ENCODE measurements around the gene WRAP53. TPM values are rescaled to one million over a fixed set of nuclear protein-coding genes. Genes with fewer than 3 reads are reported as not detected.
A peak's percentile ranks its signal among the peaks of the same experiment; 100 is the strongest.

Gene WRAP53
- total and polyA plus RNA-seq, 2 of the 13 experiments (the other 11 are each of a cell fraction or from before 2014, with no cell fraction given): 7.0 to 19.5 TPM

DNA sequence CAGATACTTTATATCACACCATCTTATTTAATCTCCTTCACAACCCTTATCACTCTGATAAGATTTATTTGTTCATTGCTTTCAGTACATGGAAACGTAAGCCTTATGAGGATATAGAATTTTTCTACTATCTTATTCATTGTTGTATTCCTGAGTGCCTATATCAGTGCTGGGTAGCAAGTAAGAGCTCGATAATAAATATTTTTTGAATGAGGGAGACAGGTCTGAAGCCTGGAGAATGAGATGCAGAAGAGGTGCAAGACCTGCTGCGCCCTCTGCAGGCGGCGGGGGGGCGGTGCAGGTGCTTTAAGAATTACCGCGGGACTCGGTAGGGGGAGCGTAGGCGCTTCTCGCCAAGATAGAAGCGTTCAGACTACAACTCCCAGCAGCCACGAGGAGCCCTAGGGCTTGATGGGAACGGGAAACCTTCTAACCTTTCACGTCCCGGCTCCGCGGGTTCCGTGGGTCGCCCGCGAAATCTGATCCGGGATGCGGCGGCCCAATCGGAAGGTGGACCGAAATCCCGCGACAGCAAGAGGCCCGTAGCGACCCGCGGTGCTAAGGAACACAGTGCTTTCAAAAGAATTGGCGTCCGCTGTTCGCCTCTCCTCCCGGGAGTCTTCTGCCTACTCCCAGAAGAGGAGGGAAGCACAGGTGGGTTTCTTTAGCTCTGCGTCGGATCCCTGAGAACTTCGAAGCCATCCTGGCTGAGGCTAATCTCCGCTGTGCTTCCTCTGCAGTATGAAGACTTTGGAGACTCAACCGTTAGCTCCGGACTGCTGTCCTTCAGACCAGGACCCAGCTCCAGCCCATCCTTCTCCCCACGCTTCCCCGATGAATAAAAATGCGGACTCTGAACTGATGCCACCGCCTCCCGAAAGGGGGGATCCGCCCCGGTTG, at the start of gene WRAP53 (continued):
- TF ChIP-seq, protein P1, sequence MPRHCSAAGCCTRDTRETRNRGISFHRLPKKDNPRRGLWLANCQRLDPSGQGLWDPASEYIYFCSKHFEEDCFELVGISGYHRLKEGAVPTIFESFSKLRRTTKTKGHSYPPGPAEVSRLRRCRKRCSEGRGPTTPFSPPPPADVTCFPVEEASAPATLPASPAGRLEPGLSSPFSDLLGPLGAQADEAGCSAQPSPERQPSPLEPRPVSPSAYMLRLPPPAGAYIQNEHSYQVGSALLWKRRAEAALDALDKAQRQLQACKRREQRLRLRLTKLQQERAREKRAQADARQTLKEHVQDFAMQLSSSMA (CRISPR knock-in tag; IDR thresholded peaks at IDR 0.05): no peak
- TF ChIP-seq ZSCAN29 (CRISPR knock-in tag; conservative IDR thresholded peaks at IDR 0.05): no peak
- TF ChIP-seq ZMAT3 (CRISPR knock-in tag; conservative IDR thresholded peaks at IDR 0.05): no peak
- no peak for TF ChIP-seq GLI4 (CRISPR knock-in tag; IDR thresholded peaks at IDR 0.05; ENCODE audit: borderline replicate concordance)
- TF ChIP-seq ZNF7 (CRISPR knock-in tag; IDR thresholded peaks at IDR 0.05): no peak
- TF ChIP-seq BHLHE40 (IDR thresholded peaks at IDR 0.05; ENCODE audit: low read length): no peak
- TF ChIP-seq ZNF124 (CRISPR knock-in tag; IDR thresholded peaks at IDR 0.05): peak; percentile 44; the same call in 1 of the 2 replicates
- TF ChIP-seq ZBTB43 (CRISPR knock-in tag; conservative IDR thresholded peaks at IDR 0.05): no peak
- TF ChIP-seq SMAD3 (CRISPR knock-in tag; IDR thresholded peaks at IDR 0.05): peak; percentile 41; the same call in 1 of the 2 replicates
- no peak for TF ChIP-seq FOXO1 (CRISPR knock-in tag; IDR thresholded peaks at IDR 0.05)
- no peak for TF ChIP-seq ZNF382 (CRISPR knock-in tag; IDR thresholded peaks at IDR 0.05; ENCODE audit: borderline replicate concordance)
- no peak for TF ChIP-seq ZNF678 (CRISPR knock-in tag; IDR thresholded peaks at IDR 0.05)
- TF ChIP-seq RBAK (CRISPR knock-in tag; IDR thresholded peaks at IDR 0.05): no peak
- TF ChIP-seq ZNF496 (CRISPR knock-in tag; IDR thresholded peaks at IDR 0.05; ENCODE audit: insufficient replicate concordance): no peak
- no peak for TF ChIP-seq ZFP41 (CRISPR knock-in tag; IDR thresholded peaks at IDR 0.05; ENCODE audit: borderline replicate concordance)
- peak; percentile 94 for TF ChIP-seq CTCF (CRISPR knock-in tag; IDR thresholded peaks at IDR 0.05)
- TF ChIP-seq ZSCAN21 (CRISPR knock-in tag; IDR thresholded peaks at IDR 0.05; ENCODE audit: borderline replicate concordance): no peak
- no peak for TF ChIP-seq ZNF879 (CRISPR knock-in tag; IDR thresholded peaks at IDR 0.05)
- peak; percentile 77 for TF ChIP-seq XRCC5 (optimal IDR thresholded peaks at IDR 0.05; ENCODE audit: low read length)
- peak; percentile 74; the same call in 1 of the 2 replicates for TF ChIP-seq ARNT2 (CRISPR knock-in tag; IDR thresholded peaks at IDR 0.05; ENCODE audit: low read depth)
- no peak for TF ChIP-seq ZNF816 (CRISPR knock-in tag; IDR thresholded peaks at IDR 0.05; ENCODE audit: borderline replicate concordance)
- TF ChIP-seq NFATC3 (CRISPR knock-in tag; IDR thresholded peaks at IDR 0.05): no peak
